Raji (cell line): ENCODE results near the gene OR10A6.

Source experiments
- POLR2A ChIP-seq: IDR thresholded peaks from 2 replicates; pipeline ENCODE4 v1.6.1; 2011; ENCODE audit warnings: low read depth, low read length, control low read depth; ENCODE audit not compliant: insufficient read depth

The OR10A6 gene

GRCh38 chr11:7941608-7942007 is 10.5 kb upstream of the OR10A6 start, which contains the start of gene OR10A3:
Gene OR10A3, minus strand, starts transcription at chr11:7941708. Its CDS starts 2,188 bp downstream, at chr11:7939520.
- no peak for TF ChIP-seq POLR2A

GRCh38 chr11:7941146-7941545 is 10.1 kb upstream of the OR10A6 start:
- TF ChIP-seq POLR2A, result no peak

- no peak for TF ChIP-seq POLR2A
Observed at GRCh38 chr11:7936615-7937014, 5.5 kb upstream of the OR10A6 start.

GRCh38 chr11:7927635-7928034 is 3.4 kb downstream of the OR10A6 start:
- TF ChIP-seq POLR2A, result no peak

GRCh38 chr11:7924536-7924935 is 6.5 kb downstream of the OR10A6 start:
- no peak for TF ChIP-seq POLR2A

GRCh38 chr11:7918141-7918540 is 12.9 kb downstream of the OR10A6 start:
- no peak for TF ChIP-seq POLR2A

- TF ChIP-seq POLR2A, result no peak
Observed at GRCh38 chr11:7911011-7911410, 20.1 kb downstream of the OR10A6 start.

- TF ChIP-seq POLR2A, result no peak
Observed at GRCh38 chr11:7910286-7910788, 20.7 kb downstream of the OR10A6 start.

GRCh38 chr11:7909585-7910285 is 21.3 kb downstream of the OR10A6 start:
- TF ChIP-seq POLR2A, result no peak

GRCh38 chr11:7907121-7907520 is 23.9 kb downstream of the OR10A6 start:
- TF ChIP-seq POLR2A, result no peak

- no peak for TF ChIP-seq POLR2A
Observed at GRCh38 chr11:7906481-7906880, 24.6 kb downstream of the OR10A6 start.

GRCh38 chr11:7905961-7906429 is 25.1 kb downstream of the OR10A6 start:
- no peak for TF ChIP-seq POLR2A

- TF ChIP-seq POLR2A, result no peak
Observed at GRCh38 chr11:7905549-7905948, 25.5 kb downstream of the OR10A6 start.

- TF ChIP-seq POLR2A, result no peak
Observed at GRCh38 chr11:7904917-7905316, 26.2 kb downstream of the OR10A6 start.

- no peak for TF ChIP-seq POLR2A
Observed at GRCh38 chr11:7903940-7904339, 27.1 kb downstream of the OR10A6 start.

- TF ChIP-seq POLR2A, result no peak
Observed at GRCh38 chr11:7901319-7901854, 29.7 kb downstream of the OR10A6 start.
